GM23248 (cell line): Measurements from ENCODE around the gene TFEB. TPM values are rescaled to one million over a fixed set of nuclear protein-coding genes. Genes with fewer than 3 reads are reported as not detected.

Source experiments
- DNase-seq: peaks from one replicate; pipeline ENCODE4 v3.0.0-alpha.2; 2015
- H2AFZ ChIP-seq: fragments of 200-600 bp; sonication (generic); 2 replicates; pipeline ENCODE4 v1.6.1; 2016; ENCODE audit warnings: antibody characterized with exemption
- H3F3A ChIP-seq: fragments of 200-600 bp; sonication (generic); 2 replicates; pipeline ENCODE4 v1.6.1; 2016; ENCODE audit warnings: mild to moderate bottlenecking, antibody characterized with exemption, mixed run types; ENCODE audit not compliant: insufficient read depth
- H3K27ac ChIP-seq: fragments of 200-600 bp; sonication (generic); 2 replicates; pipeline ENCODE4 v1.5.1; 2016; ENCODE audit warnings: mild to moderate bottlenecking
- H3K27me3 ChIP-seq: fragments of 200-600 bp; sonication (generic); replicated peaks from 2 replicates; pipeline ENCODE4 v1.6.1; 2016; ENCODE audit warnings: mild to moderate bottlenecking; ENCODE audit not compliant: insufficient read depth
- H3K36me3 ChIP-seq: fragments of 200-600 bp; sonication (generic); 2 replicates; pipeline ENCODE4 v1.6.1; 2016; ENCODE audit warnings: low read depth, mild to moderate bottlenecking
- H3K4me1 ChIP-seq: fragments of 200-600 bp; sonication (generic); 2 replicates; pipeline ENCODE4 v1.6.1; 2016; ENCODE audit warnings: mild to moderate bottlenecking; ENCODE audit not compliant: insufficient read depth
- H3K4me2 ChIP-seq: fragments of 200-600 bp; sonication (generic); one replicate; pipeline ENCODE4 v1.6.1; 2016; ENCODE audit warnings: mild to moderate bottlenecking; ENCODE audit not compliant: unreplicated experiment
- H3K4me3 ChIP-seq: fragments of 200-600 bp; sonication (generic); 2 replicates; pipeline ENCODE4 v1.5.1; 2016; ENCODE audit warnings: mild to moderate bottlenecking
- H3K79me2 ChIP-seq: fragments of 200-600 bp; sonication (generic); 2 replicates; pipeline ENCODE4 v1.6.1; 2016; ENCODE audit warnings: mild to moderate bottlenecking; ENCODE audit not compliant: insufficient read depth
- H3K9ac ChIP-seq: fragments of 200-600 bp; sonication (generic); 2 replicates; pipeline ENCODE4 v1.6.1; 2016; ENCODE audit warnings: mild to moderate bottlenecking
- H3K9me2 ChIP-seq: fragments of 200-600 bp; sonication (generic); 2 replicates; pipeline ENCODE4 v1.6.1; 2016; ENCODE audit warnings: mixed run types, mild to moderate bottlenecking, moderate library complexity; ENCODE audit not compliant: insufficient read depth
- H3K9me3 ChIP-seq: fragments of 200-600 bp; sonication (generic); one replicate; pipeline ENCODE4 v1.6.1; 2017; ENCODE audit warnings: low read depth
- H4K20me1 ChIP-seq: fragments of 200-600 bp; sonication (generic); 2 replicates; pipeline ENCODE4 v1.6.0; 2016; ENCODE audit not compliant: insufficient read depth
- EZH2 ChIP-seq: fragments of 200-600 bp; sonication (generic); IDR thresholded peaks from 2 replicates; pipeline ENCODE4 v1.6.1; 2018; ENCODE audit warnings: antibody characterized with exemption, mild to moderate bottlenecking; ENCODE audit not compliant: insufficient read depth, poor library complexity, severe bottlenecking
- EZH2phosphoT487 ChIP-seq: fragments of 200-600 bp; sonication (generic); IDR thresholded peaks from 2 replicates; pipeline ENCODE4 v1.6.1; 2018; ENCODE audit warnings: antibody characterized with exemption, moderate library complexity, mild to moderate bottlenecking, low read depth; ENCODE audit not compliant: insufficient read depth
- WGBS, 2 experiments: methylation state at CpG; one replicate each; pipeline ENCODE4 v1.1.6; 2015 to 2017; ENCODE audit warnings: low lambda C conversion rate in 2 of 2, low coverage in 1 of 2; ENCODE audit errors: missing lambda C conversion rate in 2 of 2; 5-methylcytosine and 5-hydroxymethylcytosine counted together
- in situ Hi-C: fragments of 300-500 bp; cut with MboI; formaldehyde crosslinking; loops from 2 replicates; pipeline ENCODE4 v1.15.0; 2020
- polyA plus RNA-seq: library from polyadenylated mRNA; unstranded; fragments of >200 nt; fragmentation: Nextera tagmentation; extraction: Ambion mirVana; gene quantifications from 2 replicates; pipeline ENCODE4 v1.2.1, GENCODE V29; 2016
- total RNA-seq: library from RNA; depleted of rRNA; stranded (reverse); fragments of >200 nt; shearing (Covaris generic); gene quantifications from 2 replicates; pipeline ENCODE4 v1.2.3, GENCODE V29; 2014

TFEB gene
- total and polyA plus RNA-seq, 2 experiments from 2014 or later: 5.5 to 5.7 TPM

DNA sequence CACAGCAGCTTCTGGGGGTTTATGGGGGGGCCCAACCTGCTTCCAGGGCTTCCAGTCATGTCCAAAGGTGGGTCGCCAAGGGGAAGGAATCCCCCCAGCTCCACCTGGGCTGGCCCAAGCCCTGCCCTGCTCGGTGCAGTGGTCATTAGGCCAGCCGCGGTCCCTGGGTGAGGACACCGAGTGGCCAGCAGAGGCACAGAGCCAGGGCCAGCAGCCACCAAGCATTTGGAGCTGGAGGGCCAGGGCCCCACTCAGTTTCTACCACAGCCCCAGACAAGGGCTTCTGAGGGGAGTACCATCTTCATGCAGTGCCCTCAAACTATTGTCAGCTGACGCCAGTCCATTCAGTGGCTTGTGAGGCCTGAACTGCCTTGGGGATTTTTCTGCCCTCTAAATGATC lies 39.6 kb downstream of the TFEB start:
- 86 to 92% methylated on average over 6 of the region's 6 CpGs for WGBS, 2 experiments
- in situ Hi-C loops: no loop called here
- Histone ChIP-seq H3K9me2 (no peaks in the 10 kb centered on the region), H3K4me1 (peaks cover 17% of the 10 kb centered on the region), H3K27me3 (no peaks in the 10 kb centered on the region), H3K27ac (no peak overlapping the region), H3K36me3 (no peaks in the 10 kb centered on the region), H2AFZ (no peak overlapping the region), H3K79me2 (no peaks in the 10 kb centered on the region), H4K20me1 (no peaks in the 10 kb centered on the region), H3K9me3 (no peaks in the 10 kb centered on the region), H3K9ac (no peak overlapping the region), H3F3A (peaks cover 9% of the 10 kb centered on the region), H3K4me2 (no peak overlapping the region), H3K4me3 (no peak overlapping the region)
- no peak for TF ChIP-seq EZH2phosphoT487
- TF ChIP-seq EZH2: no peak
- DNase-seq: no peak

DNA sequence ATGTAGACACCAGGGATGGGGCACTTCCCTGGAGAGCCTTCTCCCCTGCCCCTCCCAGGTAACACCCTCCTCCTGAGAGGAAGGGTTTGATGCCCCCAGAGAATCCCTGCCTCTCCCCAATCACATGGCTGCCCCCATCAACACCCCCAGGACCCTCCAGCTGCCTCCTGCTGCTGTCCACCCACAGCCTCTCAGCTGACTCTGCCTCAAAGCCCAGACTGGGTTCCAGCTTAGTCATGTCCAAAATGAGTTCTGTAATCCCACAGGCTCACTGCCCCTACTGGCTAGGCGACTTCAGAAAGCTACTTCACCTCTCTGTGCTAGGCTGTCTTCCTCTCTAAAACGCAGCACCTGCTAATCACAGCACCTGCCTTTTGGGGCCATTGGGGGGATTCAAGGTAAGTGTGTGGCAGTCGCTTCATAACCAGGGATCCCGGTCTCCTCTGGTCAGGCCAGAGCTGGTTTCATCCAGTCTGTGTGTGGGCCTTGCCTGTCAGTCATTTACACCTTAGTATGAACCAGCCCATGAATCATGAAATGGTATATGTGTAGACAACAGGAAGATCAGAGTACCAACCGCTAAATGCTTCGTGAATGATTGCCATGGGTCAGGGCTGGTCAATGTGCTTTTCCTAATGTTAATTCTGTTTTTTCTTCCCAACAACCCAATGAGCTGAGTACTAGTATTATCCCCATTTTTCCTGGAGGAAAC lies 40.4 kb downstream of the TFEB start:
- Histone ChIP-seq H2AFZ (no peak overlapping the region), H3K4me2 (no peak overlapping the region), H3K4me3 (no peak overlapping the region), H3K79me2 (no peaks in the 10 kb centered on the region), H3F3A (peaks cover 9% of the 10 kb centered on the region), H3K9me3 (no peaks in the 10 kb centered on the region), H3K27ac (no peak overlapping the region), H3K9ac (no peak overlapping the region), H4K20me1 (no peaks in the 10 kb centered on the region), H3K36me3 (no peaks in the 10 kb centered on the region), H3K9me2 (no peaks in the 10 kb centered on the region), H3K27me3 (no peaks in the 10 kb centered on the region), H3K4me1 (peaks cover 17% of the 10 kb centered on the region)
- no peak for TF ChIP-seq EZH2
- TF ChIP-seq EZH2phosphoT487: no peak
- in situ Hi-C loops: no loop called here
- DNase-seq: peak; percentile 54
- 83 to 88% methylated on average over 6 of the region's 6 CpGs for WGBS, 2 experiments

DNA sequence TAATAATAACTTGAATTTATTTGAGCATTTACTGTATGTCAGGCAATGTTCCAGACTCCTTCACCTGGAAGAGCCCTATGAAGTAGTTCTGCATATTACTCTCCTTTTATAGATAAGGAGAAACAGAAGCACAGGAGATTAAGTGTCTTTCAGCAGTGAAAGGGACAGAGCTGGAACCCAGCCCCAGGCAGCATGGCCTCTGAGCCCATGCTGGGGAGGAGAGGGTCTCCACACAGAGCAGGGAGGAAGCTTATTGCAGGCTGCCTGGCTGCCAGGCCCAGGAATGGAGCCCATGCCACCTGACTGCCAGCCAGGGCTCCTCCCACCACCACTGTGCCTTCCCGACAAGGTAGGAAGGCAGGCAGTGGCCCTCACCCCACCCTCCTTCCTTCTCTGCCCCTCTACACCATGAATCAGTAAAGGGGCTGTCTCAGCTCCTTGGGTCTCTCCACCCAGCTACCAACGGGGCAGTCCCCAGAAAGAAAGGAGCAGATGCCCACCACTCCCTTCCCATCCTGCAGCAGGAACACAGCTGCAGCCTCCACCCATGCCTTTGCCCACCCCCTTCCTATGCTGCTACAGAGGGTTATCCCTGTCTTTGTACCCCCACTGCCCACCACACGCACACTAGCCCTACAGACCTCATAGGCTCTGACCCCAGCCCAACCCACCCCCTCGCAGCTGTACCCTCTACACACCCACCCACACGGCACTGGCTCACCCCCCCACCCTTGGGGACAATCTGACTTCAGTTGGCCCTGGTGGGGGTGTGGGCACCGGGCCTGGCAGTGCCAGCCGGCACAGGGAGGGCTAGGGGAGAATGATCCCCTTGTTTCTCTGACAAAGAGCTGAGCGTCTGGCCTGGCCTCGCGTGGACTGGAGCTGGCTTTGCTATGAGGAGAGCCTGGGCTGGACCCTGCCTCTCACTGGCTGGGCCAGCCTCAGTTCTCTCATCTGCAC lies 41.8 kb downstream of the TFEB start:
- WGBS, 2 experiments: 66% methylated on average over 10 of the region's 10 CpGs
- Histone ChIP-seq H3K4me3 (no peak overlapping the region), H2AFZ (no peak overlapping the region), H3K36me3 (no peaks in the 10 kb centered on the region), H4K20me1 (no peaks in the 10 kb centered on the region), H3F3A (peaks cover 9% of the 10 kb centered on the region), H3K9ac (no peak overlapping the region), H3K27ac (no peak overlapping the region), H3K79me2 (no peaks in the 10 kb centered on the region), H3K27me3 (no peaks in the 10 kb centered on the region), H3K4me2 (no peak overlapping the region), H3K9me3 (no peaks in the 10 kb centered on the region), H3K4me1 (peaks cover 21% of the 10 kb centered on the region), H3K9me2 (no peaks in the 10 kb centered on the region)
- DNase-seq: no peak
- TF ChIP-seq EZH2phosphoT487 (no peak), EZH2 (no peak)
- in situ Hi-C loops: no loop called here

DNA sequence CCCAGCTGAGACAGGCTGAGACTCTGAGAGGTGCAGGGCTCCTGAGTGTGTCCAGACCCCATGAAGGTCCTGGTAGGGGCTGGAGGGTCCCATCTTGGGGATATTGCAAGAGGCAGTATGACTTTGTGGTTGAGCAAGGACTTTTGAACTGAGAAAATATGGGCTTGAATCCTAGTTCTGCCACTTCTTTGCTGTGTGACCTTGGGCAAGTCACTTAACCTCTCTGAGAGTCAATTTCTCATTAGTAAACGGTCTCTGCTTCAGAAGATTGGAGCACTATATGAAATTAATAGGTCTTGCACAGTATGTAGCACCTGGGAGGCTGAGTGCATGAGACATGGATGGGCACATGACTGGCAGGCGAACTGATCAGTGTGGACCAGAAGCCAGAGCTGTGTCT lies 42.7 kb downstream of the TFEB start:
- in situ Hi-C loops: no loop called here
- no peaks in the 10 kb centered on the region for H3K27me3 ChIP-seq
- no peaks in the 10 kb centered on the region for H4K20me1 ChIP-seq
- no peak for TF ChIP-seq EZH2
- H3K9me3 ChIP-seq: no peaks in the 10 kb centered on the region
- DNase-seq: no peak
- H3K9me2 ChIP-seq: no peaks in the 10 kb centered on the region
- H3K9ac ChIP-seq: no peak overlapping the region
- H3F3A ChIP-seq: peaks cover 4% of the 10 kb centered on the region
- no peak overlapping the region for H3K27ac ChIP-seq
- no peaks in the 10 kb centered on the region for H3K79me2 ChIP-seq
- H3K4me2 ChIP-seq: no peak overlapping the region
- no peak overlapping the region for H2AFZ ChIP-seq
- no peak overlapping the region for H3K4me3 ChIP-seq
- no peaks in the 10 kb centered on the region for H3K36me3 ChIP-seq
- H3K4me1 ChIP-seq: peaks cover 12% of the 10 kb centered on the region
- 74 to 93% methylated on average over 2 of the region's 2 CpGs for WGBS, 2 experiments
